SIG-M5 (cell line): Measurements from ENCODE around the gene COL4A3.
"Not testable (repeated sequence)": the region's sequence is repeated elsewhere in the genome, so short reads cannot be mapped to it uniquely, and the experiment has no call there.

ENCODE experiments used
- DNase-seq: peaks from one replicate; lab custom pipeline; 2025; lab: John Stamatoyannopoulos, UW

COL4A3 gene

GRCh38 chr2:227206406-227206805, 42.0 kb downstream of the COL4A3 start:
- no peak for DNase-seq

DNA sequence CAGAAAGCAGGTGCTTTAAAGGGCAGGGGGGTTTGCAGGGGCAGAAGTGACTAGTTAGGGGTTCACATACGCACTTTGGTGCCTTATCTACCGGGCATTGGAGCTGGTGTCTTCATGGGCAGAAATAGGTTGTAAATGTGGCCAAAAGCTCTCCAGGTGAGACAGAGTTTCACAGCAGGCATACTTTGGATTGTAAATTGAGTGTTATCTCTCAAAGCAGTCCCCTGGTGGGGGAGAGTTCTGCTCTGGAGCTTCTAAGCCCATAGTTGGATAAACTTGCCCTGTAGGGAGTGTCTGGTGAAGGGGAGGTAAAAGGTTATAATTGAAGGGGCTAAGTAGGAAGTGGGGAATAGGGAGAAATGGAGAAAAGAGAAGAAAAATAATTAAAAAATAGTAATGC, 43.1 kb downstream of the COL4A3 start:
- no peak for DNase-seq

- DNase-seq = no peak
Observed at GRCh38 chr2:227214622-227215041, 50.2 kb downstream of the COL4A3 start.

DNA sequence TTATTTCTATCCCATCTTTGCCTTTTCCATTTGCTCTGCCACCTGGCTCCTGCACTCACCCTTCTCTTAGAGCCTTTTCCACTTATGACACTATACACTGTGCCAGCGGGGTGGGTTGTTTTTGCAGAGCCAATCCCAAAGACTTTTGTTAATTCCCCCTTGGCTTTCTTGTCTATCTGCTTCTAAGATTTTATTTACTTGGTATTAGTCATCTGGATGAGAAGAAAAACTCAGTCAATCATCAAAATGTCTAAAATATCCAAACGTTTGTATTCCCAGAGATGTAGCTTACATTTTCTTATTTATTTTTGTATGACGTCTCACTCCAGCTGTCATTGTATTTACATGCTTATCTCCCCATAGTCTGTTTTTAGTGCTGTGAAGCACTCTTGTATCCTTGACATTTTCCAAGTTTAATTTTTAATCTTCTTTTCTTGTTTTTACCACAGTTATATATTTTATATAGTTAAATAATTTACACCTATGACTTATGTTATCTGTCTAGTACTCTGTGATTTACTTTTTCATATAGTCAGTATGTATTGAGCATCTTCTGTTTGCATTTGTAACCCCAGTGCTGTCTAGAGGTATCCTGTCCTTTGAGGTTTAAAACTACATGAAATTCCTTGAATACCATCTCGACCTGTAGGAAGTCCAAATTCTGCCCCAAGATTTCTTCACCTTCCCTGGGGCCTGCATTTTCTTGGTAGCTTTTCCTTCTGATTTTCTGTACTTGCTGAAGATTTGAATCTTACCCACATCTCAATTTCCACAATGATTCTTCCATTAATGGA, 55.1 kb downstream of the COL4A3 start:
- no peak for DNase-seq

GRCh38 chr2:227221120-227221519, 56.7 kb downstream of the COL4A3 start:
- no peak for DNase-seq

- no peak for DNase-seq
Observed at GRCh38 chr2:227222292-227222691, 57.9 kb downstream of the COL4A3 start.

- DNase-seq = not testable (repeated sequence)
Observed at GRCh38 chr2:227225641-227226040, 61.2 kb downstream of the COL4A3 start.

DNA sequence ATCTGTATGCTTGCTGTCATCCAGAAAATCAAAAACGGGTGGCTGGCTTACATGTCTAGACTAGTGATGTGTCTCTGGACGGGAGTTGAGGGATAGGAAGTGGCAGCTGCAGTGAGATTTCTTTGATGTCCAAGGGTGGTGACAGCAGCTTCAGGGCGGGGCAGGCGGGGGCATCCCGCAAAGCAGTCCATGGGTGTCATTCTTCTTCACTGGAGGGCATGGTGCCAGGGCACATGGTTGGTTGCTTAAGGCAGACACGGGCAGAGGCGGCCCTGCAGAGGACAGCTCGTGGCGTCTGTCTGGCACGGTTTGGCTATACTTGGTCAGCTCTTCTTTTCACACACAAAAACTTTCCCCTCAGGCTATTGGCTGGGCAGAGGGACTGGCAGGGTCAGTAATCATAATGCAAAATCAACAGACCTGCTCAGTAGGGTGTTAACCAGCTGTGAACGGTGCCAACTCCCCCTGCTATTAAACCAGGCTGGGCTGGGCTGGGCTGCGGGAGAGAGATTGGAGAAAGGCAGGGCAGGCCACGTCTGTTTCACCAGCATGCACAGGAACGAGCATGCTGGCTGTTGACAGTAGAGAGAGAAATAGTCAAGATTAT, 63.7 kb downstream of the COL4A3 start:
- DNase-seq = no peak

GRCh38 chr2:227230151-227230550, 65.7 kb downstream of the COL4A3 start:
- no peak for DNase-seq

DNA sequence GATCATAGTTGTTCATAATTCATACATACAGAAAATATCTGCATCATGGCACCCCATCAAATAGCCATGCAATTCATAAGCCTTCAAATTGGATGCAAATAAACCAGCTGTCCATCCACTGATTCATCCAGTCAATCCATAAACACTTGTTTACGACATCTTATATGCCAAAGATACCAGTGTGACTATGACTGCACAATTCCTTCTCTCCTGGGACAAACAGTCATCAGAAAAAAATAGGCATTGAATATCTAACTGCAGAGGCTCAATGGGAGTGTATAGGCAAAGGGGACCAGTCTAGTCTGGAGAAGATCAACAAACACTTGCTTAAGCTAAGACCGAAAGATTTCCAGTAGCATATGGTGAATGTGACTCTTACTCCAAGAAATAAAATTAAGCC, 70.0 kb downstream of the COL4A3 start:
- no peak for DNase-seq

GRCh38 chr2:227237786-227238185, 73.4 kb downstream of the COL4A3 start:
- DNase-seq = no peak

- DNase-seq = no peak
Observed at GRCh38 chr2:227238238-227239237, 74.1 kb downstream of the COL4A3 start.

- DNase-seq = no peak
Observed at GRCh38 chr2:227241005-227241404, 76.6 kb downstream of the COL4A3 start.

GRCh38 chr2:227248876-227249275, 84.5 kb downstream of the COL4A3 start:
- no peak for DNase-seq

DNA sequence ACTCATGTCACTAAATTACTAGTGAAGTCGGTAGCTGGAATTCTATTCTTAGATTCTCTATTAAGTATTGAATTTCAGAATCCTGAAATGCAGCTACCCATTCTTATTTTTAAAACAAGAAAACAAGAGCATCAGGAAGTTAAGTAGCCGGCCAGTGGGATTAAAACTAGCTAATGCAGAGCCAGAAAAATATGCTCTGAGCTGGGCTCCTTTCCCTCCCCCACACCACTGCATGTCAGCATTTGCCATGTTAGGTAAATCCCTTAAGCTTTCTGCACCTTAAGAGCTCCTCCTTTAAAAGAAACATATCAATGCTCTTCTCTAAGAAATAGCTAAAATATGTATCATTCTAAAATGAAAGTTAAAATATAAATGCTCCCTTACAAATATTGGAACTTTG, 88.4 kb downstream of the COL4A3 start:
- DNase-seq = no peak

DNA sequence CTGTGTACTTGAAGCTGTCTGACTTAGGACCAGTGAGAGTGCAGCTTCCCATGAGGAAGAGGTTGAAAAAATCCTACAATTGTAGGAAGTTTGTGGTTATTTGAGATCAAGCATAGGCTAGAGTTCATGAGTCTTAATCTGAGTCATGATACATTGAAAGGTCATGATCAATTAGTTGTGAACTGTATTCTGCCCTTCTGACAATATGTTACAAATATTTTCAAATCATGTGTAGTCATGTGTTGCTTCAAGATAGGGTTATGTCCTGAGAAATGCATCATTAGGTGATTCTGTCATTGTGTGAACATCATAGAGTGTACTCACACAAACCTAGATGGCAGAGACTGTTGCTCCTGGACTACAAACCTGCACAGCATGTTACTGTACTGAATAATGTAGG, 92.2 kb downstream of the COL4A3 start:
- no peak for DNase-seq

- DNase-seq = no peak
Observed at GRCh38 chr2:227257820-227258219, 93.4 kb downstream of the COL4A3 start.

DNA sequence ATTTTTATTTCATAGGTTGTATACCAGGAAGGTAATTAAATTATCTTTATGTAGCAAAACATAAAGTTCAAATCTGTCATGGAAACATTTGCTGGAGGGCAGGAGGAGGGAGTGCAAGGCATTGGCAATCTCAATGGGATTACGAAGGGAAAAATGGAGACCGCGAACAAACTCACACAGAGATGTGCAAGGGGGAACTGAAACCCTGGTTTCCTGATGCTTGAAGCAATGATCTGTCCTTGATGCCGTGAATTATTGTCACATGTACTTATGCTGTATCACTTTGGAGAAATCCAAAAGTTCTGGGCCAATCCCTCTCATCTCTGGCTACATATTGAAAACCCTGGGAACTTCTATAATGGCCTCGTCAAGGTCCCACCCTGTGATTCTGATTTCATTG, 95.6 kb downstream of the COL4A3 start:
- no peak for DNase-seq

GRCh38 chr2:227267410-227268115, 103.1 kb downstream of the COL4A3 start:
- DNase-seq = no peak

DNA sequence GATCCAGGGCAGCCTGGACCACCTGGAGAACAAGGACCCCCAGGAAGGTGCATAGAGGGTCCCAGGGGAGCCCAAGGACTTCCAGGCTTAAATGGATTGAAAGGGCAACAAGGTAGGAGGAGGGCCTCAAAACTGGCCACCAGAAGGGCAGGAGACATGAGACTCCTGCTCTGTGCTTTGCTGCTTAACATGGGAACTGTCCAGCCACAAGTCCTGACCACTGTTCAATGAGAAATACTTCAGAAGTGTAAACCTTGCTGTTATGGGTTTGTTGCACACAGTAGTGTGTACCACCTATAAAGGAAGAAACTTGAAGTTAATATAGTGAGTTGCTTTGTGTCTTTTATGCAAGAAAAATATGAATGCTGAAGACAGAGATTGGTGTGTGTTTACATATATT, 116.5 kb downstream of the COL4A3 start:
- no peak for DNase-seq

DNA sequence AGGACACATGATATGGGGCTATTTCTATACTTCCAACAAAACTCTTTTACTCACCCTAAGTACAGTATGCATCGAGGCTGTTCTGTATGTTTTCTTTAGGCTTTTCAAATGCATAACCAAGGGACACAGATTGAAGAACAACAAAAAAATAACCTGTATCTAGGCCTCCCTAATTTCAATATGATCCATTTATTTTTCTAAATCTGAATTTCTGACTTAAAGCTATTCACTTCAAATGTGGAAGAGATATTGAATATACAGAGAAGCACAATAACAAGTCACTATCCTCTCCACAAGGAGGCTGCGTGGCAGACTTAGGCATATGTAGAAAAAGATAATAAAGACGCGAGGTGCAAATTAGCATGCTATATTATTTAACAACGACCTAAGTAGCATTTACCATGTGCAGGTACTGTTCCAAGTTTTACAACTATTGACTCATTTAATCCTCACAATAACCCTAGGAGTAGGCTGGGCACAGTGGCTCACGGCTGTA, 121.4 kb downstream of the COL4A3 start:
- DNase-seq = no peak

DNA sequence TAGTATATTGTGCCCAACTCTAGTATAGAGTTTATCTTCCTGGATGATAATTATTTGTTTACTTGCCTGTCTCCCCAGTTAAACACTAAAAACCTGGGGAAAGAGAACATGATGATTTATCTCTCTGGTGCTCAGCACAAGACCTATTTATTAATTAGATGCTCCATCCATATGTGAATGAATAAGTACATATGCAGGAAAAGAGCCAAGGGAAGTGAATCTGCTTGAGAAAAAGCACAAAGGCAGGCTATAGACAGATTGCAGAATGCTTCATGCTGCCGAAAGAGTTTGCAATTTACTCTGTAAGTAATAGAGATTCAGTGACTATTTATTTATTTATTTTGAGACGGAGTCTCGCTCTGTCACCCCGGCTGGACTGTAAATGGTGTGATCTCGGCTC, 123.3 kb downstream of the COL4A3 start:
- DNase-seq = no peak
